Neural progenitor cell (in vitro differentiated cells): ENCODE results near the gene SOBP.

ENCODE experiments used
- CTCF ChIP-seq: fragments of 200-600 bp; sonication (generic); IDR thresholded peaks from 2 replicates; pipeline ENCODE4 v1.5.1; 2017; ENCODE audit warnings: antibody characterized with exemption, mild to moderate bottlenecking
- EZH2 ChIP-seq: fragments of 200-600 bp; sonication (generic); IDR thresholded peaks from 2 replicates; pipeline ENCODE4 v1.6.1; 2017; ENCODE audit warnings: antibody characterized with exemption, mild to moderate bottlenecking, moderate library complexity
- EZH2phosphoT487 ChIP-seq: fragments of 200-600 bp; sonication (generic); IDR thresholded peaks from 2 replicates; pipeline ENCODE4 v1.6.1; 2017; ENCODE audit warnings: antibody characterized with exemption

GRCh38 chr6:107509506-107509905, 19.6 kb downstream of the SOBP start:
- TF ChIP-seq CTCF (no peak), EZH2phosphoT487 (no peak), EZH2 (no peak)
